Peyer's patch (tissue), 4 donors: Measurements from ENCODE around the gene SLC6A18.

Source experiments
- CTCF ChIP-seq, 6 experiments: fragments of 450-650 bp in 4 of 6; fragments of 200-600 bp in 2 of 6; sonication (generic) in 1 of 6; IDR thresholded peaks; one replicate each; pipeline ENCODE4 v1.5.1; 2017 to 2019; ENCODE audit warnings: antibody characterized with exemption in 6 of 6, mild to moderate bottlenecking in 3 of 6, moderate library complexity in 1 of 6
- POLR2A ChIP-seq, 2 donors: fragments of 450-650 bp; IDR thresholded peaks; one replicate each; pipeline ENCODE4 v1.5.1; 2017; ENCODE audit warnings: antibody characterized with exemption in 2 of 2, mild to moderate bottlenecking in 2 of 2, moderate library complexity in 2 of 2

- TF ChIP-seq POLR2A (IDR thresholded peaks at IDR 0.05) (no peak), CTCF (IDR thresholded peaks at IDR 0.05) (no peak)
Observed at GRCh38 chr5:1216211-1216917, 8.8 kb upstream of the SLC6A18 start.
